AG08396 (cell line): ENCODE data around the gene ABCA3.
"Not testable (repeated sequence)": the region's sequence is repeated elsewhere in the genome, so short reads cannot be mapped to it uniquely, and the experiment has no call there.

Experiments
- DNase-seq: peaks from one replicate; pipeline ENCODE4 v3.0.0; 2012; ENCODE audit warnings: low spot score, mixed read lengths

Gene ABCA3

GRCh38 chr16:2340564-2341455, at the start of gene ABCA3:
Gene ABCA3, minus strand, starts transcription at chr16:2340728. Its CDS starts 14,262 bp downstream, at chr16:2326466.
- DNase-seq = peak; percentile 100

GRCh38 chr16:2388875-2389433, 48.4 kb upstream of the ABCA3 start:
- DNase-seq = peak; percentile 74

GRCh38 chr16:2388139-2388874, 47.8 kb upstream of the ABCA3 start:
- DNase-seq = no peak

- DNase-seq = no peak
Measured at GRCh38 chr16:2386990-2387389, 46.5 kb upstream of the ABCA3 start.

GRCh38 chr16:2385982-2386381, 45.5 kb upstream of the ABCA3 start:
- not testable (repeated sequence) for DNase-seq

GRCh38 chr16:2385190-2385836, 44.8 kb upstream of the ABCA3 start:
- DNase-seq = peak; percentile 16

- no peak for DNase-seq
Measured at GRCh38 chr16:2384426-2384825, 43.9 kb upstream of the ABCA3 start.

GRCh38 chr16:2383501-2383900, 43.0 kb upstream of the ABCA3 start:
- no peak for DNase-seq

- no peak for DNase-seq
Measured at GRCh38 chr16:2374644-2375043, 34.1 kb upstream of the ABCA3 start.

- DNase-seq = no peak
Measured at GRCh38 chr16:2373176-2373575, 32.6 kb upstream of the ABCA3 start.

GRCh38 chr16:2372684-2373083, 32.2 kb upstream of the ABCA3 start:
- no peak for DNase-seq

- DNase-seq = no peak
Measured at GRCh38 chr16:2371421-2371820, 30.9 kb upstream of the ABCA3 start.

GRCh38 chr16:2370721-2371120, 30.2 kb upstream of the ABCA3 start:
- no peak for DNase-seq

GRCh38 chr16:2366660-2367309, 26.3 kb upstream of the ABCA3 start:
- no peak for DNase-seq

- DNase-seq = peak; percentile 44
Measured at GRCh38 chr16:2365397-2366294, 25.1 kb upstream of the ABCA3 start.

- no peak for DNase-seq
Measured at GRCh38 chr16:2364638-2365210, 24.2 kb upstream of the ABCA3 start.

GRCh38 chr16:2362218-2362617, 21.7 kb upstream of the ABCA3 start:
- no peak for DNase-seq

GRCh38 chr16:2361129-2361528, 20.6 kb upstream of the ABCA3 start:
- no peak for DNase-seq

GRCh38 chr16:2359919-2360318, 19.4 kb upstream of the ABCA3 start:
- no peak for DNase-seq

- DNase-seq = no peak
Measured at GRCh38 chr16:2358811-2359210, 18.3 kb upstream of the ABCA3 start.
